K562 (cell line): Measurements from ENCODE around the gene AGAP3. TPM values are rescaled to one million over a fixed set of nuclear protein-coding genes. Genes with fewer than 3 reads are reported as not detected.
A peak's percentile ranks its signal among the peaks of the same experiment; 100 is the strongest.

ENCODE experiments used
- ATF1 ChIP-seq, 2 experiments: fragments of 450-650 bp in 1 of 2; IDR thresholded peaks; 2 replicates each; pipeline ENCODE4 v1.6.1; 2016; ENCODE audit warnings: missing compliant biosample characterization in 1 of 2, missing genetic modification characterization in 1 of 2
- BRD4 ChIP-seq: fragments of 200-600 bp; sonication (generic); IDR thresholded peaks from 2 replicates; pipeline ENCODE4 v1.6.1; 2017; ENCODE audit warnings: inconsistent platforms
- DDX20 ChIP-seq: fragments of 450-650 bp; IDR thresholded peaks from 2 replicates; pipeline ENCODE4 v1.6.1; 2016; ENCODE audit warnings: missing genetic modification characterization, low read depth, mild to moderate bottlenecking, missing compliant biosample characterization, moderate library complexity
- E2F3 ChIP-seq: fragments of 250-450 bp; sonication (Bioruptor Pico); IDR thresholded peaks from 2 replicates; pipeline ENCODE4 v1.4.0; 2020; ENCODE audit warnings: mild to moderate bottlenecking
- E2F6 ChIP-seq, 2 experiments: IDR thresholded peaks; 2 replicates each; pipeline ENCODE4 v1.6.1; 2011; ENCODE audit warnings: borderline replicate concordance in 1 of 2, control low read depth in 1 of 2, low read depth in 1 of 2, low read length in 1 of 2, mild to moderate bottlenecking in 1 of 2, mixed read lengths in 1 of 2, moderate library complexity in 1 of 2; ENCODE audit not compliant: insufficient read depth in 1 of 2, insufficient read length in 1 of 2, poor library complexity in 1 of 2, severe bottlenecking in 1 of 2; ENCODE audit errors: extremely low read depth in 1 of 2
- EP300 ChIP-seq: IDR thresholded peaks from 2 replicates; pipeline ENCODE4 v1.6.1; 2012; ENCODE audit warnings: low read length, improper control_type of control experiment
- FOXA1 ChIP-seq: fragments of 450-650 bp; IDR thresholded peaks from 2 replicates; pipeline ENCODE4 v1.6.1; 2016; ENCODE audit warnings: mild to moderate bottlenecking, borderline replicate concordance
- GTF2A2 ChIP-seq: IDR thresholded peaks from 2 replicates; pipeline ENCODE4 v1.6.1; 2016; ENCODE audit warnings: mild to moderate bottlenecking, missing genetic modification characterization, missing compliant biosample characterization
- HNRNPL ChIP-seq: fragments of 200-400 bp; formaldehyde crosslinking; IDR thresholded peaks from 2 replicates; pipeline ENCODE4 v1.6.1; 2017; ENCODE audit warnings: low read depth, mild to moderate bottlenecking, low read length
- LCOR ChIP-seq: sonication (generic); formaldehyde crosslinking; IDR thresholded peaks from 2 replicates; pipeline ENCODE4 v1.8.0; 2022; ENCODE audit warnings: mild to moderate bottlenecking, missing genetic modification reagents
- NCOA4 ChIP-seq: fragments of 450-650 bp; IDR thresholded peaks from 2 replicates; pipeline ENCODE4 v1.6.1; 2018; ENCODE audit warnings: mild to moderate bottlenecking; ENCODE audit not compliant: partially characterized antibody
- PHB ChIP-seq: fragments of 250-450 bp; sonication (Bioruptor Pico); IDR thresholded peaks from 2 replicates; pipeline ENCODE4 v1.5.0; 2021
- RHOXF2B ChIP-seq: fragments of 250-450 bp; sonication (Bioruptor Pico); conservative IDR thresholded peaks from 2 replicates; pipeline ENCODE4 v1.5.1; 2021
- RNF219 ChIP-seq: fragments of 250-450 bp; sonication (Bioruptor Pico); IDR thresholded peaks from 2 replicates; pipeline ENCODE4 v1.5.0; 2022; ENCODE audit warnings: mild to moderate bottlenecking
- USF1 ChIP-seq: sonication (generic); formaldehyde crosslinking; IDR thresholded peaks from 2 replicates; pipeline ENCODE4 v1.9.0; 2022; ENCODE audit warnings: mild to moderate bottlenecking, missing genetic modification reagents
- ZNF140 ChIP-seq: fragments of 250-450 bp; sonication (Bioruptor Pico); IDR thresholded peaks from 2 replicates; pipeline ENCODE4 v1.8.0; 2021; ENCODE audit warnings: moderate library complexity, mild to moderate bottlenecking, inconsistent platforms
- ZNF274 ChIP-seq: IDR thresholded peaks from 2 replicates; pipeline ENCODE4 v1.6.1; 2011; ENCODE audit warnings: low read depth, mild to moderate bottlenecking, low read length, moderate library complexity, borderline replicate concordance
- ZNF280B ChIP-seq: fragments of 250-450 bp; sonication (Bioruptor Pico); IDR thresholded peaks from 2 replicates; pipeline ENCODE4 v1.5.1; 2021; ENCODE audit warnings: mild to moderate bottlenecking
- ZNF384 ChIP-seq: IDR thresholded peaks from 2 replicates; pipeline ENCODE4 v1.6.1; 2012; ENCODE audit warnings: low read depth, low read length, improper control_type of control experiment
- ZNF639 ChIP-seq, 2 experiments: fragments of 200-800 bp in 1 of 2; sonication (Bioruptor generic) in 1 of 2; sonication (generic) in 1 of 2; formaldehyde crosslinking in 1 of 2; IDR thresholded peaks in 1 of 2; conservative IDR thresholded peaks in 1 of 2; 2 replicates each; pipeline versions ENCODE4 v1.5.0 to v1.6.1; 2016 to 2020; ENCODE audit warnings: missing compliant biosample characterization in 1 of 2, missing genetic modification characterization in 1 of 2, missing genetic modification reagents in 1 of 2
- polyA plus RNA-seq, 8 experiments: library from polyadenylated mRNA; depleted of rRNA in 4 of 8; stranded (reverse) in 5 of 8; unstranded in 3 of 8; fragments of >200 nt; fragmentation: Nextera tagmentation in 2 of 8; fragmentation: Illumina TruSeq in 1 of 8; extraction: Ambion mirVana in 2 of 8; extraction: Trizol in 1 of 8; gene quantifications; 2 replicates each; pipeline versions ENCODE4 v1.2.1 to v1.2.3, GENCODE V29; 2011 to 2014; ENCODE audit warnings: inconsistent platforms in 1 of 8, missing spikeins in 1 of 8
- total RNA-seq, 7 experiments: library from RNA; depleted of rRNA in 6 of 7; stranded (reverse); fragments of >200 nt in 6 of 7; fragmentation: Illumina TruSeq in 2 of 7; extraction: Trizol in 2 of 7; gene quantifications; 2 replicates each; pipeline versions ENCODE4 v1.2.1 to v1.2.3, GENCODE V29; 2011 to 2021; ENCODE audit warnings: low replicate concordance in 1 of 7

Gene AGAP3
- total and polyA plus RNA-seq, 9 of the 15 experiments (the other 6 are each of a cell fraction or from before 2014, with no cell fraction given), result 3.4 to 208 (median 62.2) TPM

GRCh38 chr7:151062399-151063211 is 23.7 kb upstream of the AGAP3 start (continued):
- TF ChIP-seq E2F6 (IDR thresholded peaks at IDR 0.05; ENCODE audit: borderline replicate concordance in 1 of 2, extremely low read depth in 1 of 2, insufficient read depth in 1 of 2, insufficient read length in 1 of 2, low read depth in 1 of 2, low read length in 1 of 2, poor library complexity in 1 of 2, severe bottlenecking in 1 of 2) (peak in 1 of 2 experiments; percentile 88), NCOA4 (no peak), ZNF140 (CRISPR knock-in tag) (no peak), HNRNPL (no peak), USF1 (peak; percentile 97), ZNF639 (CRISPR knock-in tag; conservative IDR thresholded peaks at IDR 0.05 in 1 of 2, IDR thresholded peaks at IDR 0.05 in 1 of 2) (peak in 1 of 2 experiments; percentile 54; a peak in 1 of 4 replicates), ZNF274 (no peak), ZNF384 (no peak), ZNF280B (no peak), RNF219 (no peak), E2F3 (peak; percentile 30; the same call in 1 of the 2 replicates), EP300 (no peak), GTF2A2 (no peak), RHOXF2B (no peak), BRD4 (no peak), LCOR (CRISPR knock-in tag) (peak; percentile 70; the same call in 1 of the 2 replicates), FOXA1 (no peak), PHB (CRISPR knock-in tag) (no peak), ATF1 (CRISPR knock-in tag; IDR thresholded peaks at IDR 0.05) (no peak), ATF1 (tag; IDR thresholded peaks at IDR 0.05) (peak; percentile 51), DDX20 (tag) (no peak)
